Dermis blood vessel endothelial cell (primary cell): ENCODE results near the gene DEXI. TPM values are rescaled to one million over a fixed set of nuclear protein-coding genes. Genes with fewer than 3 reads are reported as not detected.
"Not testable (repeated sequence)": the region's sequence is repeated elsewhere in the genome, so short reads cannot be mapped to it uniquely, and the experiment has no call there.

ENCODE experiments used
- DNase-seq: peaks from one replicate; pipeline ENCODE4 v3.0.0; 2010
- total RNA-seq: library from RNA; depleted of rRNA; stranded (reverse); fragments of >200 nt; gene quantifications from 2 replicates; pipeline ENCODE4 v1.2.3, GENCODE V29; 2014

Gene DEXI
- total RNA-seq, 1 donor from 2014 or later, result 65.3 TPM

- DNase-seq, result no peak
Observed at GRCh38 chr16:10968498-10968897, 26.2 kb upstream of the DEXI start.

GRCh38 chr16:10967986-10968385 lies 25.7 kb upstream of the DEXI start:
- DNase-seq, result no peak

GRCh38 chr16:10966559-10966958 lies 24.3 kb upstream of the DEXI start:
- not testable (repeated sequence) for DNase-seq

- no peak for DNase-seq
Observed at GRCh38 chr16:10966129-10966528, 23.9 kb upstream of the DEXI start.

- no peak for DNase-seq
Observed at GRCh38 chr16:10965440-10966061, 23.3 kb upstream of the DEXI start.

GRCh38 chr16:10964891-10965326 lies 22.6 kb upstream of the DEXI start:
- DNase-seq, result no peak

- DNase-seq, result peak; percentile 86
Observed at GRCh38 chr16:10964039-10964890, 22.0 kb upstream of the DEXI start.

GRCh38 chr16:10961231-10961630 lies 19.0 kb upstream of the DEXI start:
- DNase-seq, result no peak

- no peak for DNase-seq
Observed at GRCh38 chr16:10959161-10959560, 16.9 kb upstream of the DEXI start.

- DNase-seq, result peak; percentile 58
Observed at GRCh38 chr16:10957771-10958482, 15.7 kb upstream of the DEXI start.

- DNase-seq, result no peak
Observed at GRCh38 chr16:10954903-10955302, 12.6 kb upstream of the DEXI start.

- no peak for DNase-seq
Observed at GRCh38 chr16:10951026-10951425, 8.8 kb upstream of the DEXI start.

GRCh38 chr16:10950393-10950792 lies 8.1 kb upstream of the DEXI start:
- no peak for DNase-seq

- DNase-seq, result no peak
Observed at GRCh38 chr16:10949424-10949970, 7.2 kb upstream of the DEXI start.

- no peak for DNase-seq
Observed at GRCh38 chr16:10947211-10947787, 5.0 kb upstream of the DEXI start.

GRCh38 chr16:10946308-10946707 lies 4.0 kb upstream of the DEXI start:
- DNase-seq, result no peak

GRCh38 chr16:10945065-10945787 lies 3.0 kb upstream of the DEXI start:
- peak; percentile 56 for DNase-seq

GRCh38 chr16:10944249-10945064 lies 2.2 kb upstream of the DEXI start, which contains the start of gene CLEC16A:
Gene CLEC16A, plus strand, starts transcription at chr16:10944564. Its CDS starts 154 bp downstream, at chr16:10944718.
- DNase-seq, result peak; percentile 98

- DNase-seq, result no peak
Observed at GRCh38 chr16:10943064-10943353, 741 bp upstream of the DEXI start.

GRCh38 chr16:10941935-10942351 lies 325 bp downstream of the DEXI start:
- DNase-seq, result not testable (repeated sequence)
